Measurements from ENCODE around the gene CSTPP1.

DNA sequence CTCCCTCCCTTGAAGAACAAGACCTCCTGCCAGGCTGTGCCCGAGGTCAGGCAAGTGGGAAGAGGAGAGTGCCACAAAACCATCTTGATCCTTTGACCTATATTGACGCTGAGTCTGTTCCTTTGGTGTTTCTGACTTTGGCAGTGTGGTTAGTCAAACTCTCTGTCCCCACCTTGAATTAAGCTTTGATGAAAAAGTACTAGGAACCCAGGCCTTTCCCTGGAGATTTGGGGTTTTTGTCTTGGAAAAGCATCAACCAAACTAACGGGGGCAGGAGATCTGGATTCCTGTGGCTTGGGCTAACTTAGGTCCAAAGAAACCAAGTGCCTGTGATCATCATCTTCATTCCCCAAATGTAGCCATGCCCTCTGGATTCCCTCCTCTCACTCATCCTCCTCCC, 199.8 kb downstream of the CSTPP1 start:
- TF ChIP-seq, protein P1, sequence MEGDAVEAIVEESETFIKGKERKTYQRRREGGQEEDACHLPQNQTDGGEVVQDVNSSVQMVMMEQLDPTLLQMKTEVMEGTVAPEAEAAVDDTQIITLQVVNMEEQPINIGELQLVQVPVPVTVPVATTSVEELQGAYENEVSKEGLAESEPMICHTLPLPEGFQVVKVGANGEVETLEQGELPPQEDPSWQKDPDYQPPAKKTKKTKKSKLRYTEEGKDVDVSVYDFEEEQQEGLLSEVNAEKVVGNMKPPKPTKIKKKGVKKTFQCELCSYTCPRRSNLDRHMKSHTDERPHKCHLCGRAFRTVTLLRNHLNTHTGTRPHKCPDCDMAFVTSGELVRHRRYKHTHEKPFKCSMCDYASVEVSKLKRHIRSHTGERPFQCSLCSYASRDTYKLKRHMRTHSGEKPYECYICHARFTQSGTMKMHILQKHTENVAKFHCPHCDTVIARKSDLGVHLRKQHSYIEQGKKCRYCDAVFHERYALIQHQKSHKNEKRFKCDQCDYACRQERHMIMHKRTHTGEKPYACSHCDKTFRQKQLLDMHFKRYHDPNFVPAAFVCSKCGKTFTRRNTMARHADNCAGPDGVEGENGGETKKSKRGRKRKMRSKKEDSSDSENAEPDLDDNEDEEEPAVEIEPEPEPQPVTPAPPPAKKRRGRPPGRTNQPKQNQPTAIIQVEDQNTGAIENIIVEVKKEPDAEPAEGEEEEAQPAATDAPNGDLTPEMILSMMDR (IDR thresholded peaks at IDR 0.05) = no peak
- no peak for TF ChIP-seq POLR2A (IDR thresholded peaks at IDR 0.05)
